HepG2 (cell line): ENCODE results near the gene NOXO1. TPM values are rescaled to one million over a fixed set of nuclear protein-coding genes. Genes with fewer than 3 reads are reported as not detected.
A peak's percentile ranks its signal among the peaks of the same experiment; 100 is the strongest.

Experiments
- AKAP8 ChIP-seq: sonication (generic); formaldehyde crosslinking; IDR thresholded peaks from 2 replicates; pipeline ENCODE4 v1.5.1; 2020; ENCODE audit warnings: mild to moderate bottlenecking, missing genetic modification reagents
- BATF2 ChIP-seq: sonication (generic); formaldehyde crosslinking; IDR thresholded peaks from 2 replicates; pipeline ENCODE4 v1.8.0; 2022; ENCODE audit warnings: mild to moderate bottlenecking, missing genetic modification reagents, moderate library complexity
- CREM ChIP-seq, 2 experiments: sonication (generic) in 1 of 2; formaldehyde crosslinking in 1 of 2; IDR thresholded peaks; 2 replicates each; pipeline versions ENCODE4 v1.4.0 to v1.6.1; 2016 to 2020; ENCODE audit warnings: antibody characterized with exemption in 1 of 2, mild to moderate bottlenecking in 1 of 2, missing genetic modification reagents in 1 of 2
- ERF ChIP-seq: IDR thresholded peaks from 2 replicates; pipeline ENCODE4 v1.6.1; 2018; ENCODE audit warnings: missing biosample characterization, missing genetic modification reagents
- HMGXB4 ChIP-seq, 2 experiments: sonication (generic) in 1 of 2; formaldehyde crosslinking in 1 of 2; IDR thresholded peaks; 2 replicates each; pipeline versions ENCODE4 v1.4.0 to v1.6.1; 2018 to 2020; ENCODE audit warnings: missing genetic modification reagents in 2 of 2, borderline replicate concordance in 1 of 2, low read depth in 1 of 2, mild to moderate bottlenecking in 1 of 2, missing biosample characterization in 1 of 2
- HOXA3 ChIP-seq: sonication (generic); formaldehyde crosslinking; IDR thresholded peaks from 2 replicates; pipeline ENCODE4 v1.5.0; 2020; ENCODE audit warnings: missing genetic modification reagents
- IRF1 ChIP-seq: sonication (generic); formaldehyde crosslinking; IDR thresholded peaks from 2 replicates; pipeline ENCODE4 v1.4.0; 2020; ENCODE audit warnings: low read depth, mild to moderate bottlenecking, missing genetic modification reagents
- RBM39 ChIP-seq: fragments of 200-400 bp; formaldehyde crosslinking; IDR thresholded peaks from one replicate; pipeline ENCODE4 v1.6.1; 2018; ENCODE audit warnings: antibody characterized with exemption, mild to moderate bottlenecking, low read depth, low read length; ENCODE audit not compliant: poor library complexity, severe bottlenecking
- TAF1 ChIP-seq: sonication (generic); formaldehyde crosslinking; IDR thresholded peaks from 2 replicates; pipeline ENCODE4 v1.4.0; 2020; ENCODE audit warnings: missing genetic modification reagents
- TERF1 ChIP-seq: sonication (generic); formaldehyde crosslinking; IDR thresholded peaks from 2 replicates; pipeline ENCODE4 v1.8.0; 2022; ENCODE audit warnings: mild to moderate bottlenecking, missing genetic modification reagents, moderate library complexity
- ZC3H4 ChIP-seq: sonication (generic); formaldehyde crosslinking; IDR thresholded peaks from 2 replicates; pipeline ENCODE4 v1.4.0; 2020; ENCODE audit warnings: missing genetic modification reagents, borderline replicate concordance
- ZNF263 ChIP-seq: sonication (generic); formaldehyde crosslinking; IDR thresholded peaks from 2 replicates; pipeline ENCODE4 v1.4.0; 2020; ENCODE audit warnings: missing genetic modification reagents
- ZNF280B ChIP-seq: sonication (generic); formaldehyde crosslinking; IDR thresholded peaks from 2 replicates; pipeline ENCODE4 v1.5.0; 2020; ENCODE audit warnings: missing genetic modification reagents, mild to moderate bottlenecking, borderline replicate concordance
- ZNF362 ChIP-seq: sonication (generic); formaldehyde crosslinking; IDR thresholded peaks from 2 replicates; pipeline ENCODE4 v1.4.0; 2020; ENCODE audit warnings: missing genetic modification reagents, mild to moderate bottlenecking, borderline replicate concordance
- ZSCAN20 ChIP-seq: sonication (generic); formaldehyde crosslinking; IDR thresholded peaks from 2 replicates; pipeline ENCODE4 v1.4.0; 2020; ENCODE audit warnings: missing genetic modification reagents, mild to moderate bottlenecking, borderline replicate concordance
- polyA plus RNA-seq, 8 experiments: library from polyadenylated mRNA; depleted of rRNA in 3 of 8; stranded (reverse) in 7 of 8; unstranded in 1 of 8; fragments of >200 nt; fragmentation: Illumina TruSeq in 4 of 8; extraction: Trizol in 4 of 8; gene quantifications; 2 replicates each; pipeline versions ENCODE4 v1.2.1 to v1.2.3, GENCODE V29; 2011 to 2016; ENCODE audit warnings: low read depth in 4 of 8, missing spikeins in 1 of 8, mixed read lengths in 1 of 8; ENCODE audit not compliant: insufficient read depth in 1 of 8
- total RNA-seq, 5 experiments: library from RNA; depleted of rRNA; stranded (reverse); fragments of >200 nt; fragmentation: Illumina TruSeq; extraction: Trizol; gene quantifications; 2 replicates each; pipeline ENCODE4 v1.2.3, GENCODE V29; 2016; ENCODE audit warnings: low read depth in 1 of 5

Gene NOXO1
- total and polyA plus RNA-seq, 2 of the 13 experiments (the other 11 are each of a cell fraction or from before 2014, with no cell fraction given), result 0.69 to 1.4 TPM

- TF ChIP-seq TAF1 (CRISPR knock-in tag) (0 out of 2 replicates have a peak, but pooled peaks have one; percentile 40), BATF2 (CRISPR knock-in tag) (no peak), HOXA3 (CRISPR knock-in tag) (peak; percentile 36; the same call in 1 of the 2 replicates), ZNF362 (no peak), CREM (IDR thresholded peaks at IDR 0.05) (no peak), CREM (CRISPR knock-in tag; IDR thresholded peaks at IDR 0.05) (no peak), TERF1 (no peak), AKAP8 (CRISPR knock-in tag) (0 out of 2 replicates have a peak, but pooled peaks have one; percentile 8), ZC3H4 (CRISPR knock-in tag) (0 out of 2 replicates have a peak, but pooled peaks have one; percentile 4), ERF (CRISPR knock-in tag) (no peak), ZNF263 (CRISPR knock-in tag) (peak; percentile 70), ZNF280B (CRISPR knock-in tag) (no peak), RBM39 (peak; percentile 80), ZSCAN20 (CRISPR knock-in tag) (no peak), IRF1 (CRISPR knock-in tag) (no peak), HMGXB4 (CRISPR knock-in tag; IDR thresholded peaks at IDR 0.05; ENCODE audit: borderline replicate concordance in 1 of 2, low read depth in 1 of 2) (peak in 1 of 2 experiments; percentile 78)
Measured at GRCh38 chr16:1941162-1942046, 39.9 kb downstream of the NOXO1 start (continued).
